OCI-LY1 (cell line): ENCODE data around the gene CYTH3.

Experiments used
- H2AFZ ChIP-seq: fragments of 200-600 bp; sonication (generic), shearing (Covaris generic); 2 replicates; pipeline ENCODE4 v1.6.0; 2014; ENCODE audit warnings: antibody characterized with exemption, mild to moderate bottlenecking, low read length
- H3F3A ChIP-seq: fragments of 200-600 bp; sonication (generic), shearing (Covaris generic); 2 replicates; pipeline ENCODE4 v1.6.0; 2014; ENCODE audit warnings: mild to moderate bottlenecking, antibody characterized with exemption, low read length, moderate library complexity; ENCODE audit not compliant: insufficient read depth
- H3K27ac ChIP-seq: fragments of 200-600 bp; sonication (generic); 2 replicates; pipeline ENCODE4 v1.5.1; 2014; ENCODE audit warnings: low read length, mixed run types, mild to moderate bottlenecking, low read depth; ENCODE audit not compliant: poor library complexity, severe bottlenecking
- H3K27me3 ChIP-seq: fragments of 200-600 bp; sonication (generic); 2 replicates; pipeline ENCODE4 v1.6.0; 2014; ENCODE audit warnings: antibody characterized with exemption, mild to moderate bottlenecking, low read length, moderate library complexity; ENCODE audit not compliant: insufficient read depth
- H3K36me3 ChIP-seq: fragments of 200-600 bp; sonication (generic); 2 replicates; pipeline ENCODE4 v1.6.1; 2014; ENCODE audit warnings: mild to moderate bottlenecking, antibody characterized with exemption, low read length, moderate library complexity, mixed read lengths; ENCODE audit not compliant: insufficient read depth
- H3K4me1 ChIP-seq: fragments of 200-600 bp; sonication (generic); 2 replicates; pipeline ENCODE4 v1.5.1; 2014; ENCODE audit warnings: mild to moderate bottlenecking, low read length, moderate library complexity; ENCODE audit not compliant: insufficient read depth, severe bottlenecking
- H3K4me2 ChIP-seq: fragments of 200-600 bp; sonication (generic), shearing (Covaris generic); 2 replicates; pipeline ENCODE4 v1.6.1; 2014; ENCODE audit warnings: low read length
- H3K4me3 ChIP-seq: fragments of 200-600 bp; sonication (generic); 2 replicates; pipeline ENCODE4 v1.5.1; 2014; ENCODE audit warnings: low read length, low read depth, mild to moderate bottlenecking, mixed read lengths; ENCODE audit not compliant: poor library complexity, severe bottlenecking
- H3K79me2 ChIP-seq: fragments of 200-600 bp; shearing (Covaris generic); 2 replicates; pipeline ENCODE4 v1.6.1; 2016; ENCODE audit warnings: mixed run types, low read length, mixed read lengths; ENCODE audit not compliant: insufficient read depth
- H3K9ac ChIP-seq: fragments of 200-600 bp; sonication (generic), shearing (Covaris generic); 2 replicates; pipeline ENCODE4 v1.6.1; 2014; ENCODE audit warnings: mild to moderate bottlenecking, low read length, mixed read lengths
- H3K9me2 ChIP-seq: fragments of 200-600 bp; sonication (generic), shearing (Covaris generic); 2 replicates; pipeline ENCODE4 v1.6.1; 2014; ENCODE audit warnings: low read depth, mild to moderate bottlenecking, low read length, mixed read lengths
- H3K9me3 ChIP-seq: fragments of 200-600 bp; shearing (Covaris generic); 2 replicates; pipeline ENCODE4 v1.6.1; 2014; ENCODE audit warnings: low read length, mixed read lengths
- H4K20me1 ChIP-seq: fragments of 200-600 bp; sonication (generic), shearing (Covaris generic); 2 replicates; pipeline ENCODE4 v1.6.0; 2016; ENCODE audit warnings: mild to moderate bottlenecking, low read length; ENCODE audit not compliant: insufficient read depth
- EZH2 ChIP-seq: fragments of 200-600 bp; sonication (generic), shearing (Covaris generic); IDR thresholded peaks from 2 replicates; pipeline ENCODE4 v1.8.0; 2017; ENCODE audit warnings: borderline replicate concordance, mixed run types, mild to moderate bottlenecking, antibody characterized with exemption, low read length, moderate library complexity, mixed read lengths
- TF ChIP-seq, protein P1 (sequence below): fragments of 200-600 bp; sonication (generic), shearing (Covaris generic); IDR thresholded peaks from 2 replicates; pipeline ENCODE4 v1.5.1; 2017; ENCODE audit warnings: mild to moderate bottlenecking, antibody characterized with exemption, low read length, moderate library complexity, mixed read lengths

CYTH3 gene

DNA sequence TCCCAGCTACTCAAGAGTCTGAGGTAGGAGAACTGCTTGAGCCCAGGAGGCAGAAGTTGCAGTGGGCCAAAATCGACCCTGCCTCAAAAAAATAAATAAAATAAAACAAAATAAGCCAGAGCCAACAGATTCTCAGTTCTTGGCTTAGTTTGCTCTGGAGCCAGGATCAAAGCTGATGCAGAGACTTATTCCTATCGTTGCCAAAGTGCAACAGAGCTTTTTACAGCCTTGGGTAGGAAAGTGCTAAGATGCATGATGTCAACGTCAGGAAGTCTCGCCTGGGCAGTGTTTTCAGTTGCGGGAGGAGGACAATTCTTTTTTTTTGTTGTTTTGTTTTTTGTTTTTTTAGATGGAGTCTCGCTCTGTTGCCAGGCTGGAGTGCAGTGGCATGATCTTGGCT is 43.8 kb upstream of the CYTH3 start:
- H3K4me1 ChIP-seq: no peaks in the 10 kb centered on the region
- no peak overlapping the region for H3K9ac ChIP-seq
- H4K20me1 ChIP-seq: no peaks in the 10 kb centered on the region
- no peaks in the 10 kb centered on the region for H3K27me3 ChIP-seq
- no peaks in the 10 kb centered on the region for H3F3A ChIP-seq
- no peaks in the 10 kb centered on the region for H3K36me3 ChIP-seq
- H3K9me3 ChIP-seq: no peaks in the 10 kb centered on the region
- no peaks in the 10 kb centered on the region for H3K79me2 ChIP-seq
- no peaks in the 10 kb centered on the region for H3K9me2 ChIP-seq
- no peak overlapping the region for H3K4me2 ChIP-seq
- TF ChIP-seq, protein P1, sequence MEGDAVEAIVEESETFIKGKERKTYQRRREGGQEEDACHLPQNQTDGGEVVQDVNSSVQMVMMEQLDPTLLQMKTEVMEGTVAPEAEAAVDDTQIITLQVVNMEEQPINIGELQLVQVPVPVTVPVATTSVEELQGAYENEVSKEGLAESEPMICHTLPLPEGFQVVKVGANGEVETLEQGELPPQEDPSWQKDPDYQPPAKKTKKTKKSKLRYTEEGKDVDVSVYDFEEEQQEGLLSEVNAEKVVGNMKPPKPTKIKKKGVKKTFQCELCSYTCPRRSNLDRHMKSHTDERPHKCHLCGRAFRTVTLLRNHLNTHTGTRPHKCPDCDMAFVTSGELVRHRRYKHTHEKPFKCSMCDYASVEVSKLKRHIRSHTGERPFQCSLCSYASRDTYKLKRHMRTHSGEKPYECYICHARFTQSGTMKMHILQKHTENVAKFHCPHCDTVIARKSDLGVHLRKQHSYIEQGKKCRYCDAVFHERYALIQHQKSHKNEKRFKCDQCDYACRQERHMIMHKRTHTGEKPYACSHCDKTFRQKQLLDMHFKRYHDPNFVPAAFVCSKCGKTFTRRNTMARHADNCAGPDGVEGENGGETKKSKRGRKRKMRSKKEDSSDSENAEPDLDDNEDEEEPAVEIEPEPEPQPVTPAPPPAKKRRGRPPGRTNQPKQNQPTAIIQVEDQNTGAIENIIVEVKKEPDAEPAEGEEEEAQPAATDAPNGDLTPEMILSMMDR: no peak
- no peak for TF ChIP-seq EZH2
- H3K27ac ChIP-seq: no peak overlapping the region
- H2AFZ ChIP-seq: no peak overlapping the region
- H3K4me3 ChIP-seq: no peak overlapping the region

DNA sequence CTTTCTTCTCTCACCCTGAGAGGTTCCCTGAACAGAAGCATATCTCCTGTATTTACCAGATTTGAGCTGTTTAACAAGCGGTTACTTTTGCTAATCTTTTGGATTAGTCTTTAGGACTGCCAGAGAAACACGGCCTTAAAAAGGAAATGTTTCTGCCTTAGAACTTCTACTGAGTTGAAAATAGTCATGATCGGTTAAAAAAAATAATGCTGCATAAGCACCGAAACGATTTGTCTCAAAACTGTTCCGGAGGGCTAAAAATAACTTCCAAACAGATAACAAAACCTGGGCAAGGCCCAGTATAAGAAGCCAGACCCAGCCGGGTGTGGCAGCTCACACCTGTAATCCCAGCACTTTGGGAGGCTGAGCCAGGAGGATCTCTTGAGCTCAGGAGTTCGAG is 43.3 kb upstream of the CYTH3 start:
- H3F3A ChIP-seq: no peaks in the 10 kb centered on the region
- no peak overlapping the region for H3K27ac ChIP-seq
- H3K4me3 ChIP-seq: no peak overlapping the region
- H3K9me2 ChIP-seq: no peaks in the 10 kb centered on the region
- no peaks in the 10 kb centered on the region for H3K27me3 ChIP-seq
- H3K4me1 ChIP-seq: no peaks in the 10 kb centered on the region
- no peaks in the 10 kb centered on the region for H3K9me3 ChIP-seq
- no peaks in the 10 kb centered on the region for H3K79me2 ChIP-seq
- no peaks in the 10 kb centered on the region for H4K20me1 ChIP-seq
- H3K36me3 ChIP-seq: no peaks in the 10 kb centered on the region
- H2AFZ ChIP-seq: no peak overlapping the region
- TF ChIP-seq, protein P1: no peak
- no peak for TF ChIP-seq EZH2
- no peak overlapping the region for H3K9ac ChIP-seq
- H3K4me2 ChIP-seq: no peak overlapping the region

DNA sequence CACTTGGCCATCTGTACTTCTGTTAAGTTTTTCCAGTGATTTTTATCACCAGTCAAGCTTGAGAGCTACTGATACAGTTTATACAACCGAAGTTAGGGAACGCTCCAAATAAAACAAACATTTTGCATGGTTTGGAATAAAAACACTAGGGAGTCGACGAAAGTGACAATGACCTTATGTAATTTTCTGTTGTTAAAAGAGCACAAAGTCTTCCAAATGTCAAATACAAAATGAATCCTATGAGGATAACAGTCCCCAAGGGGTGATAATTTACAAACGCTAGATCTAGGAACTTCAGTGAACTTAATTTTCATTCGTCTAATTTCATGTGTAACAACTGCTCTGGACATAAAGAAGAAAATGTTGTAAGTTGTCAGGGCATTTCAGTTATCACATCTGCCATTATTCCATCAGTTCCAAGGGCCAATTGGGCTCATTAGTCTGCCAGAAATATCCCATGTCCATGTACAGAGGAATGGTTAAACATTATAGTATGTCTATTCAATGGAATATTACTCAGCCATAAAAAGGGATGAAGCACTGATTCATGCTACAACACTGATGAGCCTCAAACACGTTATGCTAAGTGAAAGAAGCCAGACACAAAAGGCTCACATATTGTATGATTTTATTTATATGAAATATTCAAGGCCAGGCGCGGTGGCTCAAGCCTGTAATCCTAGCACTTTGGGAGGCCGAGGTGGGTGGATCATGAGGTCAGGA is 38.0 kb upstream of the CYTH3 start:
- Histone ChIP-seq H3K36me3 (no peaks in the 10 kb centered on the region), H4K20me1 (no peaks in the 10 kb centered on the region), H3K4me3 (no peak overlapping the region), H3K9ac (no peak overlapping the region), H3K27ac (no peak overlapping the region), H3K4me2 (no peak overlapping the region), H3K9me2 (no peaks in the 10 kb centered on the region), H3K79me2 (no peaks in the 10 kb centered on the region), H3F3A (no peaks in the 10 kb centered on the region), H3K27me3 (no peaks in the 10 kb centered on the region), H3K9me3 (no peaks in the 10 kb centered on the region), H3K4me1 (no peaks in the 10 kb centered on the region), H2AFZ (no peak overlapping the region)
- no peak for TF ChIP-seq EZH2
- TF ChIP-seq, protein P1: no peak
